ENCODE measurements around the gene GNG5. TPM values are rescaled to one million over a fixed set of nuclear protein-coding genes. Genes with fewer than 3 reads are reported as not detected.

GNG5 gene
- total and polyA plus RNA-seq, 2 donors (not counting 3 experiments of a cell fraction or from before 2014, with no cell fraction given), result 145 to 175 TPM

GRCh38 chr1:84524590-84524989 lies 18.2 kb upstream of the GNG5 start:
- Histone ChIP-seq H3K79me2 (ENCODE audit: control insufficient read depth, insufficient read depth, low read length) (no peaks in the 10 kb centered on the region), H2AFZ (ENCODE audit: low read depth, low read length) (no peak overlapping the region), H3K9me3 (replicated peaks; ENCODE audit: control insufficient read depth, insufficient read depth, low read length) (no peaks in the 10 kb centered on the region), H4K20me1 (replicated peaks; ENCODE audit: control insufficient read depth, extremely low read depth, insufficient read depth, low read length) (no peaks in the 10 kb centered on the region), H3K9me1 (replicated peaks; ENCODE audit: control insufficient read depth, extremely low read depth, insufficient read depth, low read length) (no peaks in the 10 kb centered on the region), H3K27ac (ENCODE audit: insufficient read depth, low read depth, low read length) (no peak overlapping the region), H3K9ac (replicated peaks; ENCODE audit: extremely low read depth, insufficient read depth, low read length) (no peak overlapping the region), H3K4me1 (ENCODE audit: control insufficient read depth, extremely low read depth, insufficient read depth, low read length) (no peaks in the 10 kb centered on the region), H3K4me2 (ENCODE audit: insufficient read depth, low read length) (no peak overlapping the region), H3K27me3 (ENCODE audit: control insufficient read depth in 2 of 2, insufficient read depth in 2 of 2, low read length in 2 of 2) (no peaks in the 10 kb centered on the region), H3K4me3 (replicated peaks in 1 of 3; ENCODE audit: insufficient read depth in 1 of 3, low read depth in 1 of 3, low read length in 3 of 3) (no peak overlapping the region), H3K36me3 (ENCODE audit: control insufficient read depth in 2 of 2, extremely low read depth in 1 of 2, insufficient read depth in 2 of 2, low read length in 2 of 2) (no peaks in the 10 kb centered on the region)
- BruUV-seq (replicated peaks), result no TSS peak
- dilution Hi-C loops (cut with MboI; ENCODE audit: extremely low pct_ligation_motif_present, low sequenced_read_pairs), result no loop called here
- DNase-seq (ENCODE audit: low read depth, low spot score), result no peak
- intact Hi-C loops (cut with micrococcal nuclease), result no loop called here
- ChIA-PET POLR2A (no interaction called here), CTCF (no interaction called here)
- no peak for FAIRE-seq
- no peak for TF ChIP-seq GATA2 (IDR thresholded peaks at IDR 0.05; ENCODE audit: insufficient read depth, insufficient read length, low read depth, low read length)
- no peak for TF ChIP-seq MAX (IDR thresholded peaks at IDR 0.05; ENCODE audit: insufficient read depth, insufficient read length)
- no peak for TF ChIP-seq FOS (IDR thresholded peaks at IDR 0.05; ENCODE audit: borderline replicate concordance, insufficient read depth, low read length)
- TF ChIP-seq POLR2AphosphoS5 (IDR thresholded peaks at IDR 0.05; ENCODE audit: insufficient read depth, low read depth, low read length), result no peak
- TF ChIP-seq EZH2 (IDR thresholded peaks at IDR 0.05; ENCODE audit: borderline replicate concordance, low read depth, low read length, severe bottlenecking), result no peak
- no peak for TF ChIP-seq CTCF (IDR thresholded peaks at IDR 0.05; ENCODE audit: extremely low read depth in 1 of 2, insufficient read depth in 1 of 2, low read depth in 1 of 2, low read length in 2 of 2)
- TF ChIP-seq JUN (IDR thresholded peaks at IDR 0.05; ENCODE audit: borderline replicate concordance, insufficient read depth, insufficient read length, low read depth), result no peak
- no peak for TF ChIP-seq MYC (IDR thresholded peaks at IDR 0.05; ENCODE audit: low read depth, low read length)
- no peak for TF ChIP-seq POLR2A (IDR thresholded peaks at IDR 0.05; ENCODE audit: low read depth, low read length)
